HUDEP-2 (cell line): Measurements from ENCODE around the gene STOML3.
"Not testable (repeated sequence)": the region's sequence is repeated elsewhere in the genome, so short reads cannot be mapped to it uniquely, and the experiment has no call there.

Experiments
- DNase-seq, 76 experiments: peaks; one replicate each; lab custom pipeline; 2025; ENCODE audit not compliant: unreplicated experiment in 76 of 76; lab: John Stamatoyannopoulos, UW

STOML3 gene

DNA sequence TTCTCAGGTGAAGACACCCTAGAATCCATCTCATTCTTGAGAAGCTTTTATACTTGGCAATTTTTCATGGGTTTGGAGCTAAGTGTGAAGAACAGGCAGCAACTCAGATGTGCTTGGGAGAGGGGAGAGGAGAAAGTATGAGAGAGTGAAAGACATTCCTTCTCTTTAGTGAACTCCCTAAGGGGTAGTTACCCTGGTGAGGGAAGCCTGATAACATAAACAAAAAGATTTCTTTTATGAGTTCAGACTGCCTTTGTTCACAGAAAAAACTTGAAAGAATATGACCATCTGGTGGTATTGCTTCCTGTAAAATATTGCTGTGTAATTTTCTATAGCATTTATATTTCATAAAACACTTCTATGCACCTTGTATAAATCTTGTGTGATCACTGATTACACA lies at the start of gene STOML3:
TSS of gene STOML3 (minus strand) at position 139 of the 400 bp plus-strand sequence. CDS start at position 29, 110 bp downstream.
- DNase-seq = no peak

- DNase-seq = no peak
These were observed 49.6 kb upstream of the STOML3 start for GRCh38 chr13:39040206-39040605.

DNA sequence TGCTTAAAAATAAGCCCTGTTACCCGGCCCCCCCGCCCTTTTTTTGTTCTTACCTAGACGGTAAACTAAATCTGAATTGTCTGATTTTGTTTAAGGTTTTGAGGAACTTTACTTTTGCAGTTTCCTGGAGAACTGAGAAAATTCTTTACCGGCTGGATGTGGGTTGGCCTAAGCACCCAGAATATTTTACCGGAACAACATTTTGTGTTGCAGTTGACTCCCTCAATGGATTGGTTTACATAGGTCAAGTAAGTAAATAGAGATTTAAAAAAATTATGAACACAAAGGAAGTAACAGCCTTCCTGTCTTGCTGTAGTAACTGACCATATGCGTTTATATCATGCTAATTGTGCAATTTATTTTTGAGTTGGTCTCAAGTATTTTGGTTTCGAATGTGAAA lies 48.4 kb upstream of the STOML3 start:
- DNase-seq = no peak

- DNase-seq = peak in 22 of 76 experiments; percentile 4 to 69 (median 34)
These were observed 48.0 kb upstream of the STOML3 start for GRCh38 chr13:39038569-39039030.

DNA sequence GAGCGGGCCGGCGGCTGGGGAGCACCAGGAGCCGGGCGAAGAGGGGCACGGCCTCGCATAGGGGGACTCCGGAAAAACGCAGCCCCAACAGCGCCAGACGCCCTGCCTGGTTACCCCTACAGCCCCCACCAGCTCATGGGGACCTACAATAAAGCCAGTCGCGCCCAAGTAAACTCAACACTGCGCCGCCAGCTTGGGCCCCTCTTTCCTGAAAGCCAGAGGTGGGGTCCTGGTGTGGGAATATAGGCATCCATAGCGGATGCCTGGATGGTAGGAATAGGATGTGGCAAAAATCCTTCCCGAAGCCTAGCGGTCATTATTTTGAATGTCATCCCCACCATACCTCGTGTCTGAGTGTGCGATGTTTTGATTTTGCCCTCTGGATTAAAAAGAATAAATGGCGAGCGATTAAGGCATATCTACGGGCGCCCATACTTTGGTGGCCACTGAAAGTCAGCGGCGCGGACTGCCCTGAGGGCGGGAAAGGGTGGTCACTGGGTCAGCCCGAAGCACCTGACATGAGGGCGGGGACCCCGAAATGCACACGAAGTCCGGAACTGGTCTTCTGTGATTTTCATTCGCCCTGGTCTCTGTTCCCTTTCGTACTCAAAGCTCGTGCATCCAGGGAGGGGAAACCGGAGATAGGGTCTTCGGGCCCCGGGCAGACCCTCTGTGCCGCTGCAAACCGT lies 47.4 kb upstream of the STOML3 start, which contains the start of the genes NHLRC3 and PROSER1:
TSS of gene NHLRC3 (plus strand) at position 577 of the 689 bp plus-strand sequence. CDS start 184 bp downstream, outside the sequence.
TSS of gene PROSER1 (minus strand) at position 210 of the 689 bp plus-strand sequence. CDS start 847 bp downstream, outside the sequence.
- DNase-seq = peak in 75 of 76 experiments; percentile 11 to 88 (median 73)

GRCh38 chr13:39037410-39037879 lies 46.8 kb upstream of the STOML3 start:
- peak in 6 of 76 experiments; percentile 30 to 54 (median 42) for DNase-seq

GRCh38 chr13:39036212-39036611 lies 45.6 kb upstream of the STOML3 start:
- peak in 6 of 76 experiments; percentile 5 to 33 (median 21) for DNase-seq

DNA sequence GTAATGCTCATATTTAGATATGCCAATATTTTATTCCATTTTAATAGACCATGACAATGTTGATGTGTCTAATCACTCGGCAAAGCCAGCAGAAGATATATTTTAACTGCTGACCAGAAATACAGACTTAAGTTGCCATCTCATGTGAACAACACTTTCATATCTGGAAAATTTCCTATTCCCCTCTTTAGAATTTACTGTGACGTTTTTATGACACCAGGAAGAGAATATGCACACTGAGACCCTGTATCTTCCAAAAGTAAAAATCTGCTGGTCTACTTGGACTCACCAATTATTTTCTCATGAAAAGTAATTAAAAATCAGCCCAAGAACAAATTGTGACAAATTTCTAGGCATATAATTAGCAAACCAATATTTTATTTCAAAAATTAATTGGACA lies 45.2 kb upstream of the STOML3 start:
- DNase-seq = peak in 1 of 76 experiments; percentile 7

DNA sequence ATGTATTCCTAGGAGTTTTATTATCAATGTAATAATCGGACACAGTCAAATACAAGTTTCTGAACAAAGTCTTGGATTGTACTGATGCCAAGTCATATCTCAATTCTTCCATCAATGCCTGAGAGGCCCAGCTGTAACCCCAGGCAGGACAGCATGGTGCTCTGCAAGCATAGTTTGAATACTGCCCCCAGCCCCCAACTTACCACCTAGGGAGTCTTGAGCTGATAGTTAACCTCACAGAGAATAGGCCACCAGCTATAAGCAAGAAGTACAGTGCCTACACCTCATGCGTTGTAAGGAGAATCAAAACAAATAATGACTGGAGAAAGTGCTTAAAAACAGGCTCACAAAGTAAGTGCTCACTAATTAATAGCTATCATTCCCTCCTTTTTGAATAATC lies 44.6 kb upstream of the STOML3 start:
- peak in 37 of 76 experiments; percentile 3 to 66 (median 22) for DNase-seq

DNA sequence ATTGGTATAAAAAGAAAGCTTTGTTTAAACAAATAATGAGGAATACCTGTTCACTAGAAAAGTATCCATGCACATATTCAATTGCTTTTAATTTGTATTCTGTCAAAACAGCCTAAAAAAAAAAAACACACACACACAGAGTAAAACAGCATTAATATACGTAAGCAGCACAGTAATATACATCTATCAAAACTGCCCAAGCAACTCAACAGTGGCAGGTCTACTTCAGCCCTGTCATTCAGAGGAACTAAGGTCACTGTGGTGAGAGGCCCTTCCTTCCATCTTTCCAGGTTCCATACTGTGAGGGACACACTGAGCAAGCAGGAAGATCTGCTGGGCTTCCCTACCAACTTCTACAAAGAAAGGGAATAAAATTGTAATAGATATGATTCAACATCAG lies 43.5 kb upstream of the STOML3 start:
- DNase-seq = peak in 1 of 76 experiments; percentile 22

- DNase-seq = no peak
These were observed 41.5 kb upstream of the STOML3 start for GRCh38 chr13:39032150-39032549.

DNA sequence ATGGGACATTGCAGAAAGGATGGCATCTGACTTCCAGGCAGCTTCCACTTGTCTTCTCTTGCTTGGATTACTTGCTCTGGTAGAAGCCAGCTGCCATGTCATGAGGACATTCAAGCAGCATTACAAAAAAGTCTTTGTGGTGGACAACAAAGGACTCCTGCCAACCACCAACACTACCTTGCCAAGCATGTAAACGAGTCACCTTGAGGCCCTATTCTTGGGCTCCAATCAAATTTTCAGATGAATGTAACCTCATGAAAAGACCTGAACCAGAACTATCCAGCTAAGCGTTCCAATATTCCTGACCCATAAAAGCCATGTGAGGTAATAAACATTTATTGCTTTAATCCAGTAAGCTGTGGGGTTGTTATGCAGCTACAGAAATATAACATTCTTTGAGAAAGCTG lies 34.8 kb upstream of the STOML3 start:
- DNase-seq = no peak

GRCh38 chr13:39023761-39024160 lies 33.1 kb upstream of the STOML3 start:
- no peak for DNase-seq

- DNase-seq = no peak
These were observed 32.7 kb upstream of the STOML3 start for GRCh38 chr13:39023316-39023715.

DNA sequence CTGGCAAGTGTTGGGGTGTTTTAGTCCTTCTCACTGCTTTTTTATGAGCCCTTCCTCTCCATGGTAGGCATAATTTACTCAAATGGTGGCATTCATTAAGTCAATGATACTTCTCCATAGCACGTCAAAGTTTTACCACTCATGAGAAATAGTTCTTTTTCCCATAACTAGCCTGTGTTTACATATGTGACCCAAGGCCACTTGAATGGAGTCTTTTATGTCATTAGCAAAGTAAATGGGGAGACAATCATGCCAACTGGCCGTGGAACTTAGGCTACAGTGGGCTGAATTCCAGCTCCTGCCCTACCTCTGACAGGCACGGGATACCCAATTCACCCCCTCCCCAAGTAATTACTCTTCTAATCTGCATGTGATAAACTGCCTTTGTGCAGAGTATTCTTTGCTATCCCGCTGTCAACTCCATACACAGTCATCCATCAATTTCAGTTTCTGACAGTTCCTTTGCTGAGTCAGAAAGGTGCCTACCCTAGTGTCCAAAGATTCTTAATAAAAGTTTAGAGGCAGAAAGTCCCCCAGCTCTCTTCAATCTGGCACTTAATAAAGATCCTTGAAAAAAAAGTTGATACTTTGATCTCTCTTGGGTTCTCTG lies 30.3 kb upstream of the STOML3 start:
- DNase-seq = no peak

- DNase-seq = peak in 12 of 76 experiments; percentile 3 to 42 (median 17)
These were observed 26.2 kb upstream of the STOML3 start for GRCh38 chr13:39016787-39017186.

DNA sequence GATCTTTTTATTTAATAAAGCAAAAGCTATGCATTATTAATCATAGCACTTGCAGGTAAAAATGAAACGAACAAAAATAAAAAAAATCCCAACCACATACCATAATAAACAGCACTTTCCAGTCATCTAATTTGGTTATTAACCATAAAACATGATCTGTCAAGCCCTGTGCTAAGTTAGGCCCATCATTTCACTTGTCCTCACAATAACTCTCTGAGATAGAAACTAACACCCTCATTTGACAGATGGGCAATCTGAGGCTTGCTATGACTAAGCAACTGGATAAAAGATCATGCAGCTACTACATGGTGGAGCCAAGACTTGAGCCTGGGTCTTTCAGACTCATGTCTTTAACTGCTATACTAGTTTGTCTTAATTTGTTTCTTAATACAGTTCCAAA lies 25.5 kb upstream of the STOML3 start:
- no peak for DNase-seq

DNA sequence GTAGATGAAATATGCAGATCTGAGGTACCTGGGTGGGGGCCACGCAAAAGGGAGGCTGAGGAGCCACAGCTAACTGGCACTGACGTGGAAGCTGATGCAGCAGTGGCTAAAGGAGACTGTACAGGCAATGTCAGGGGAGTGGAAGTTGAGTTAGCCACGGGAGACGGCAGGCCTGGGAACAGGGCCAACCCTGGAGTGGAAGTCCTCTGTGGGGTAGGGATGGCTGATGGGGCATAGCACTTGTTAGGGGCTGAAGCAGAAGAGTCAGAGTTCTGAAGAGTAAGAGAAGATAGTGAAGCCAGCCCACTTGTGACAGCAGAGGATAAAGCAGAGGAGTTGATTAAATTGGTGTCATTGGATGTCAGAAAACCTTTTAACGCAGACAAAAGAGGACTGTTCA lies 22.8 kb upstream of the STOML3 start:
- no peak for DNase-seq

DNA sequence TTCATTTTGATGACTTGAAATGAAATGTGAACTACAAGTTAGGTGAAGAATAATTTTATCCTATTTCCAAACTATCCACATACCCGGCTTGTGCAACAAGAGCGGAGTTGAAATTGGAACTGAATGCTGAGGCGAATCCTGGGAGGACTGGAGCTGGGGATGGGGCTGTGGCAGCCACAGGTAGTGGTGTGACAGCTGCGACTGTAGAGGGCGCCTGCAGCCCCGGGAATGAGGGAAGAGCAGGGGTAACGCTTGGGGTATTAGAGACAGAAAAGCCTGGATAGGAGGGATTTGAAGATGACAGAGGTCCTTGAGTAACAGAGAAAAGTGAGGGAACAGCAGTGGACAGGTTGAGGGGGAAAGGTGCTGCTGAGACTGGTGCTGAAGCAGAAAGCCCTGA lies 22.0 kb upstream of the STOML3 start:
- DNase-seq = no peak

- DNase-seq = not testable (repeated sequence)
These were observed 15.9 kb upstream of the STOML3 start for GRCh38 chr13:39006371-39007111.

- peak in 74 of 76 experiments; percentile 16 to 95 (median 74) for DNase-seq
These were observed 8.1 kb upstream of the STOML3 start for GRCh38 chr13:38998739-38999138.
